ENCODE data around the gene MUC5B.

The MUC5B gene

GRCh38 chr11:1308743-1309497, 86.1 kb downstream of the MUC5B start:
- TF ChIP-seq FOXP2 (optimal IDR thresholded peaks at IDR 0.05; ENCODE audit: borderline replicate concordance, extremely low read depth, extremely low read length, insufficient read depth) = no peak
- TF ChIP-seq, protein P1, sequence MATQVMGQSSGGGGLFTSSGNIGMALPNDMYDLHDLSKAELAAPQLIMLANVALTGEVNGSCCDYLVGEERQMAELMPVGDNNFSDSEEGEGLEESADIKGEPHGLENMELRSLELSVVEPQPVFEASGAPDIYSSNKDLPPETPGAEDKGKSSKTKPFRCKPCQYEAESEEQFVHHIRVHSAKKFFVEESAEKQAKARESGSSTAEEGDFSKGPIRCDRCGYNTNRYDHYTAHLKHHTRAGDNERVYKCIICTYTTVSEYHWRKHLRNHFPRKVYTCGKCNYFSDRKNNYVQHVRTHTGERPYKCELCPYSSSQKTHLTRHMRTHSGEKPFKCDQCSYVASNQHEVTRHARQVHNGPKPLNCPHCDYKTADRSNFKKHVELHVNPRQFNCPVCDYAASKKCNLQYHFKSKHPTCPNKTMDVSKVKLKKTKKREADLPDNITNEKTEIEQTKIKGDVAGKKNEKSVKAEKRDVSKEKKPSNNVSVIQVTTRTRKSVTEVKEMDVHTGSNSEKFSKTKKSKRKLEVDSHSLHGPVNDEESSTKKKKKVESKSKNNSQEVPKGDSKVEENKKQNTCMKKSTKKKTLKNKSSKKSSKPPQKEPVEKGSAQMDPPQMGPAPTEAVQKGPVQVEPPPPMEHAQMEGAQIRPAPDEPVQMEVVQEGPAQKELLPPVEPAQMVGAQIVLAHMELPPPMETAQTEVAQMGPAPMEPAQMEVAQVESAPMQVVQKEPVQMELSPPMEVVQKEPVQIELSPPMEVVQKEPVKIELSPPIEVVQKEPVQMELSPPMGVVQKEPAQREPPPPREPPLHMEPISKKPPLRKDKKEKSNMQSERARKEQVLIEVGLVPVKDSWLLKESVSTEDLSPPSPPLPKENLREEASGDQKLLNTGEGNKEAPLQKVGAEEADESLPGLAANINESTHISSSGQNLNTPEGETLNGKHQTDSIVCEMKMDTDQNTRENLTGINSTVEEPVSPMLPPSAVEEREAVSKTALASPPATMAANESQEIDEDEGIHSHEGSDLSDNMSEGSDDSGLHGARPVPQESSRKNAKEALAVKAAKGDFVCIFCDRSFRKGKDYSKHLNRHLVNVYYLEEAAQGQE (IDR thresholded peaks at IDR 0.05; ENCODE audit: insufficient read depth in 1 of 2, low read depth in 2 of 2, low read length in 2 of 2) = no peak
- TF ChIP-seq SIN3A (IDR thresholded peaks at IDR 0.05; ENCODE audit: borderline replicate concordance, insufficient read depth, low read length) = no peak
- TF ChIP-seq TAF1 (IDR thresholded peaks at IDR 0.05; ENCODE audit: borderline replicate concordance, insufficient read depth, low read length) = no peak
- TF ChIP-seq POLR2AphosphoS5 (IDR thresholded peaks at IDR 0.05; ENCODE audit: low read depth, low read length) = no peak; the same call in 1 of the 2 replicates

DNA sequence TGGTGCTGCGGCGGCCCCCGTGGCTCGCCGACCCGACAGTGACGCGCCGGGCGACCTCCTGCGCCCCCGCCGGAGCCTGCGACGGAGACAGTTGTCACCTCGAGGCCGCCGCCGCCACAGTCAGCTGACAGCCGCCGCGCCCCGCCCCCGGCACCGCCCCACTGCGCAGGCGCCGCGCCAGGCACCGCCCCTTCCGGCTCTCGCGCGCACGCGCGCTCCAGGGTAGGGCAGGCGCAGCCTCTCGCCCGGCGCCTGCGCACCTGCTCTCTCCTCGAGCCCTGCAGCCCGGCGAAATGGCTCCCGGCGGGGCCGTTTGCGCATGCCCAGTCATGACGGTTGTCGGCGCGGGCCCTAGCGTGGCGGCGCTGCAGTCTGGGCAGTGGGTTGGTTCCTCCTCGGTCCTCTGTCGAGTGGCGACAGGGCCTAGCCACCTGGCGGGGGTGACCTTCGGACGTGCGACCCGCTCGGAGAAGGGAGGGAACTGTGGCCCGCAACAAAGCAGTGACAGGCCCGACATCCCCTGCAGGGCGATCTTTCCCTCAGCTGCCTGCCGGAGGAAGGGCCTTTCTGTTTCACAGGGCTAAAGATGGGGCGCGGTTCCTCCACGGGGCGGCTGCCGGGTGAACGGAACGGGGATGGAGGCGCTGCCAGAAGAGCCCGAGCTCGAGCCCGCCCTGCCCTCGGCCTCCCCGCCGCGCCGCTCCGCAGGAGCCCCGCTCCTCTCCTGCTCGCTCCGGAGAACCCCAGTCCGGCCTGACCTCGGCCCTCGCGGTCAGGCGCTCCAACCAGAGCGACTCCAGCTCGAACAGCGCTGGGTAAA, 86.8 kb downstream of the MUC5B start, which contains the start of gene TOLLIP:
Gene TOLLIP, minus strand, starts transcription at position 135 of the 820 bp plus-strand sequence. Its CDS starts 134 bp downstream, at position 1.
- TF ChIP-seq TAF1 (IDR thresholded peaks at IDR 0.05; ENCODE audit: borderline replicate concordance, insufficient read depth, low read length) = 0 out of 2 replicates have a peak, but pooled peaks have one; percentile 47
- TF ChIP-seq FOXP2 (optimal IDR thresholded peaks at IDR 0.05; ENCODE audit: borderline replicate concordance, extremely low read depth, extremely low read length, insufficient read depth) = peak; percentile 28
- no peak for TF ChIP-seq SIN3A (IDR thresholded peaks at IDR 0.05; ENCODE audit: borderline replicate concordance, insufficient read depth, low read length)
- peak; percentile 82 for TF ChIP-seq POLR2AphosphoS5 (IDR thresholded peaks at IDR 0.05; ENCODE audit: low read depth, low read length)
- TF ChIP-seq, protein P1 (IDR thresholded peaks at IDR 0.05; ENCODE audit: insufficient read depth in 1 of 2, low read depth in 2 of 2, low read length in 2 of 2) = no peak

DNA sequence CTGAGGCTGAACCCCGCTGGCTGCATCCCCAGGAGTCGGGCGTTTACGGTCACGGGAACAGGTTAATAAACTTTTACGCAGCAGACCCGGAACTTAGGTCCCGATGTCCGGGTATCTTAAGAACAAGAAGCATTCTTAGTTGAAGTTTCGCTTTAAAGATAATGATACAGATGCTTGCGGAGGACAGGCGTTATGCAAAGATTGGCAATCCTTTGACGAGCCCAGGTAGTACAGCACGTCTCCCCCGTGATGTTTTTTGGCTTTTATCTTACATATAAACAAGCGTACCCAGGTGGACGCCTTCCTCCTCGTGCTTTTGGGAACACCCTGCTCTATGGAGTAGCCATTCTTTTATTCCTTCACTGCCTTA, 87.4 kb downstream of the MUC5B start:
- TF ChIP-seq SIN3A (IDR thresholded peaks at IDR 0.05; ENCODE audit: borderline replicate concordance, insufficient read depth, low read length) = no peak

- TF ChIP-seq FOXP2 (optimal IDR thresholded peaks at IDR 0.05; ENCODE audit: borderline replicate concordance, extremely low read depth, extremely low read length, insufficient read depth) = no peak
- TF ChIP-seq, protein P1 (IDR thresholded peaks at IDR 0.05; ENCODE audit: insufficient read depth in 1 of 2, low read depth in 2 of 2, low read length in 2 of 2) = no peak
- no peak for TF ChIP-seq SIN3A (IDR thresholded peaks at IDR 0.05; ENCODE audit: borderline replicate concordance, insufficient read depth, low read length)
- no peak for TF ChIP-seq TAF1 (IDR thresholded peaks at IDR 0.05; ENCODE audit: borderline replicate concordance, insufficient read depth, low read length)
- no peak for TF ChIP-seq POLR2AphosphoS5 (IDR thresholded peaks at IDR 0.05; ENCODE audit: low read depth, low read length)
These were observed 88.1 kb downstream of the MUC5B start for GRCh38 chr11:1310772-1311468.
